HepG2 (cell line): ENCODE data around the gene MRPS21. TPM values are rescaled to one million over a fixed set of nuclear protein-coding genes. Genes with fewer than 3 reads are reported as not detected.

Experiments
- ELF3 ChIP-seq: IDR thresholded peaks from 2 replicates; pipeline ENCODE4 v1.6.1; 2016; ENCODE audit warnings: missing genetic modification reagents, missing compliant biosample characterization
- EP300 ChIP-seq, 3 experiments: sonication (generic) in 1 of 3; formaldehyde crosslinking in 1 of 3; IDR thresholded peaks; 2 replicates each; pipeline versions ENCODE4 v1.5.1 to v1.6.1; 2011 to 2020; ENCODE audit warnings: low read depth in 2 of 3, low read length in 2 of 3, borderline replicate concordance in 1 of 3, improper control_type of control experiment in 1 of 3, mild to moderate bottlenecking in 1 of 3, missing genetic modification reagents in 1 of 3, moderate library complexity in 1 of 3
- FOXJ3 ChIP-seq: sonication (generic); formaldehyde crosslinking; IDR thresholded peaks from 2 replicates; pipeline ENCODE4 v1.4.0; 2020; ENCODE audit warnings: missing genetic modification reagents, mild to moderate bottlenecking, borderline replicate concordance
- HES4 ChIP-seq: sonication (generic); formaldehyde crosslinking; IDR thresholded peaks from 2 replicates; pipeline ENCODE4 v1.9.0; 2021; ENCODE audit warnings: mild to moderate bottlenecking, missing genetic modification reagents, borderline replicate concordance
- HNF4G ChIP-seq, 2 experiments: sonication (generic) in 1 of 2; formaldehyde crosslinking in 1 of 2; IDR thresholded peaks; 2 replicates each; pipeline versions ENCODE4 v1.4.0 to v1.6.1; 2011 to 2020; ENCODE audit warnings: borderline replicate concordance in 2 of 2, low read depth in 2 of 2, mild to moderate bottlenecking in 2 of 2, low read length in 1 of 2, missing genetic modification reagents in 1 of 2, moderate library complexity in 1 of 2
- LCORL ChIP-seq, 2 experiments: fragments of 450-650 bp in 1 of 2; sonication (generic) in 1 of 2; formaldehyde crosslinking in 1 of 2; IDR thresholded peaks; 2 replicates each; pipeline versions ENCODE4 v1.5.0 to v1.6.1; 2017 to 2020; ENCODE audit warnings: antibody characterized with exemption in 1 of 2, missing genetic modification reagents in 1 of 2
- MXI1 ChIP-seq: IDR thresholded peaks from 3 replicates; pipeline ENCODE4 v1.6.1; 2012; ENCODE audit warnings: low read depth, low read length, inconsistent platforms, borderline replicate concordance
- PHF5A ChIP-seq: IDR thresholded peaks from one replicate; pipeline ENCODE4 v1.6.1; 2018; ENCODE audit warnings: low read depth, missing genetic modification reagents; ENCODE audit not compliant: unreplicated experiment
- SNAPC2 ChIP-seq: sonication (generic); formaldehyde crosslinking; IDR thresholded peaks from 2 replicates; pipeline ENCODE4 v1.8.1; 2022; ENCODE audit warnings: mild to moderate bottlenecking, missing genetic modification reagents
- ZNF234 ChIP-seq: sonication (generic); formaldehyde crosslinking; conservative IDR thresholded peaks from 2 replicates; pipeline ENCODE4 v1.5.1; 2020; ENCODE audit warnings: mild to moderate bottlenecking, missing genetic modification reagents
- ZNF605 ChIP-seq: sonication (generic); formaldehyde crosslinking; IDR thresholded peaks from 2 replicates; pipeline ENCODE4 v1.8.0; 2022; ENCODE audit warnings: mild to moderate bottlenecking, missing genetic modification reagents
- ZNF607 ChIP-seq: sonication (generic); formaldehyde crosslinking; IDR thresholded peaks from 2 replicates; pipeline ENCODE4 v1.5.1; 2020; ENCODE audit warnings: missing genetic modification reagents, mild to moderate bottlenecking, borderline replicate concordance
- ZNF788 ChIP-seq: sonication (generic); formaldehyde crosslinking; IDR thresholded peaks from 2 replicates; pipeline ENCODE4 v1.5.0; 2020; ENCODE audit warnings: mild to moderate bottlenecking, missing genetic modification reagents, borderline replicate concordance
- polyA plus RNA-seq, 8 experiments: library from polyadenylated mRNA; depleted of rRNA in 3 of 8; stranded (reverse) in 7 of 8; unstranded in 1 of 8; fragments of >200 nt; fragmentation: Illumina TruSeq in 4 of 8; extraction: Trizol in 4 of 8; gene quantifications; 2 replicates each; pipeline versions ENCODE4 v1.2.1 to v1.2.3, GENCODE V29; 2011 to 2016; ENCODE audit warnings: low read depth in 4 of 8, missing spikeins in 1 of 8, mixed read lengths in 1 of 8; ENCODE audit not compliant: insufficient read depth in 1 of 8
- total RNA-seq, 5 experiments: library from RNA; depleted of rRNA; stranded (reverse); fragments of >200 nt; fragmentation: Illumina TruSeq; extraction: Trizol; gene quantifications; 2 replicates each; pipeline ENCODE4 v1.2.3, GENCODE V29; 2016; ENCODE audit warnings: low read depth in 1 of 5
- TF ChIP-seq, protein P1 (sequence below): sonication (generic); formaldehyde crosslinking; conservative IDR thresholded peaks from 2 replicates; pipeline ENCODE4 v1.8.0; 2022; ENCODE audit warnings: mild to moderate bottlenecking, moderate library complexity, missing genetic modification reagents
- TF ChIP-seq, protein P2 (sequence below): sonication (generic); formaldehyde crosslinking; conservative IDR thresholded peaks from 2 replicates; pipeline ENCODE4 v1.4.0; 2020; ENCODE audit warnings: missing genetic modification reagents
- TF ChIP-seq, protein P3 (sequence below): sonication (generic); formaldehyde crosslinking; IDR thresholded peaks from 2 replicates; pipeline ENCODE4 v1.5.0; 2020; ENCODE audit warnings: mild to moderate bottlenecking, missing genetic modification reagents
- TF ChIP-seq, protein P4 (sequence below): sonication (generic); formaldehyde crosslinking; IDR thresholded peaks from 2 replicates; pipeline ENCODE4 v1.4.0; 2020; ENCODE audit warnings: missing genetic modification reagents
- TF ChIP-seq, protein P5 (sequence below): sonication (generic); formaldehyde crosslinking; IDR thresholded peaks from 2 replicates; pipeline ENCODE4 v1.4.0; 2020; ENCODE audit warnings: missing genetic modification reagents, borderline replicate concordance

Gene MRPS21
- total and polyA plus RNA-seq, 2 of the 13 experiments (the other 11 are each of a cell fraction or from before 2014, with no cell fraction given), result 59.4 to 64.2 TPM

DNA sequence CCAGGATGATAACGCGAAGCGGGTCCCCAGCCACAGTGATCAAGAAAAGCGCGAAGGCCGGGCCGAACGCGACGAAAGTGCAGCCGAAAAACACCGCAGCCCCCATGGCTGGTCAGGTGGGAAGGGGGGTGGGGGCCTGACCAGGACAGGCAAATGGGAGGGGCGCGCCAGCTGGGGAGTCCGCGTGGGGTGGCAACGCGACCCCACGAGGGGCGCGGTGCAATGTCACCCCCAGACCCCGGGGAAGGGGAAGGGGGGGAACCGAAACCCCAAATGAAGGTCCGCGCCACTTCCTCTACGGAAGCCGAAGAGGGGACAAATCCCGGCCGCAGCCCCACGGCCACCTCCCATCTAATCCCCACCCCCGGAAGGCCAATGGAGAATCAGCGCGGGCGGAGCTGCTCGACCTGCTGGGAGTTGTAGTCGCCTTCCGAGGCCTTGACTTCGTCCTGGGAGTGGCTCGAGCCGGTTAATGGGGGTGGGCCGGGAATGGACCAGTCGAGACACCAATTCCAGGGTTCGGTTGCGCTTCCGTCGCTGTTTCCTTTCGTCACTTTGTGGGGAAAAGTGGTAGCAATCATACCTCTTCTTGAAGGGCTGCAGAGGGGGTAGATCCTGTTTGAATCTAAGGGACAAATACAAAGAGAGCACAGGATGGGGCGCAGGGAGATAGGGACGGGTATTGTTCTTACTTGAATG is 24.8 kb upstream of the MRPS21 start, which contains the start of gene APH1A (continued):
- TF ChIP-seq, protein P1, sequence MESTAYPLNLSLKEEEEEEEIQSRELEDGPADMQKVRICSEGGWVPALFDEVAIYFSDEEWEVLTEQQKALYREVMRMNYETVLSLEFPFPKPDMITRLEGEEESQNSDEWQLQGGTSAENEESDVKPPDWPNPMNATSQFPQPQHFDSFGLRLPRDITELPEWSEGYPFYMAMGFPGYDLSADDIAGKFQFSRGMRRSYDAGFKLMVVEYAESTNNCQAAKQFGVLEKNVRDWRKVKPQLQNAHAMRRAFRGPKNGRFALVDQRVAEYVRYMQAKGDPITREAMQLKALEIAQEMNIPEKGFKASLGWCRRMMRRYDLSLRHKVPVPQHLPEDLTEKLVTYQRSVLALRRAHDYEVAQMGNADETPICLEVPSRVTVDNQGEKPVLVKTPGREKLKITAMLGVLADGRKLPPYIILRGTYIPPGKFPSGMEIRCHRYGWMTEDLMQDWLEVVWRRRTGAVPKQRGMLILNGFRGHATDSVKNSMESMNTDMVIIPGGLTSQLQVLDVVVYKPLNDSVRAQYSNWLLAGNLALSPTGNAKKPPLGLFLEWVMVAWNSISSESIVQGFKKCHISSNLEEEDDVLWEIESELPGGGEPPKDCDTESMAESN (CRISPR knock-in tag), result peak; percentile 12; the same call in 1 of the 2 replicates
- peak; percentile 21 for TF ChIP-seq PHF5A (CRISPR knock-in tag)
- TF ChIP-seq MXI1, result peak; percentile 70; the same call in 1 of the 3 replicates
- peak; percentile 64; the same call in 1 of the 2 replicates for TF ChIP-seq ZNF788 (CRISPR knock-in tag)
- no peak for TF ChIP-seq EP300 (IDR thresholded peaks at IDR 0.05; ENCODE audit: low read depth in 2 of 2, low read length in 2 of 2)
- TF ChIP-seq EP300 (CRISPR knock-in tag; IDR thresholded peaks at IDR 0.05; ENCODE audit: borderline replicate concordance), result no peak
- TF ChIP-seq ELF3, result peak; percentile 27; the same call in 1 of the 2 replicates
- TF ChIP-seq ZNF605 (CRISPR knock-in tag), result peak; percentile 61
- peak; percentile 40; the same call in 1 of the 2 replicates for TF ChIP-seq LCORL (IDR thresholded peaks at IDR 0.05)
- peak; percentile 76 for TF ChIP-seq LCORL (CRISPR knock-in tag; IDR thresholded peaks at IDR 0.05)
- TF ChIP-seq ZNF607 (CRISPR knock-in tag), result 0 out of 2 replicates have a peak, but pooled peaks have one; percentile 54
- TF ChIP-seq SNAPC2 (CRISPR knock-in tag), result no peak
- peak; percentile 45; the same call in 1 of the 2 replicates for TF ChIP-seq FOXJ3
- TF ChIP-seq, protein P2, sequence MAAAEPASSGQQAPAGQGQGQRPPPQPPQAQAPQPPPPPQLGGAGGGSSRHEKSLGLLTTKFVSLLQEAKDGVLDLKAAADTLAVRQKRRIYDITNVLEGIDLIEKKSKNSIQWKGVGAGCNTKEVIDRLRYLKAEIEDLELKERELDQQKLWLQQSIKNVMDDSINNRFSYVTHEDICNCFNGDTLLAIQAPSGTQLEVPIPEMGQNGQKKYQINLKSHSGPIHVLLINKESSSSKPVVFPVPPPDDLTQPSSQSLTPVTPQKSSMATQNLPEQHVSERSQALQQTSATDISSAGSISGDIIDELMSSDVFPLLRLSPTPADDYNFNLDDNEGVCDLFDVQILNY (CRISPR knock-in tag), result no peak
- no peak for TF ChIP-seq HES4 (CRISPR knock-in tag)
- no peak for TF ChIP-seq ZNF234
- TF ChIP-seq, protein P3, sequence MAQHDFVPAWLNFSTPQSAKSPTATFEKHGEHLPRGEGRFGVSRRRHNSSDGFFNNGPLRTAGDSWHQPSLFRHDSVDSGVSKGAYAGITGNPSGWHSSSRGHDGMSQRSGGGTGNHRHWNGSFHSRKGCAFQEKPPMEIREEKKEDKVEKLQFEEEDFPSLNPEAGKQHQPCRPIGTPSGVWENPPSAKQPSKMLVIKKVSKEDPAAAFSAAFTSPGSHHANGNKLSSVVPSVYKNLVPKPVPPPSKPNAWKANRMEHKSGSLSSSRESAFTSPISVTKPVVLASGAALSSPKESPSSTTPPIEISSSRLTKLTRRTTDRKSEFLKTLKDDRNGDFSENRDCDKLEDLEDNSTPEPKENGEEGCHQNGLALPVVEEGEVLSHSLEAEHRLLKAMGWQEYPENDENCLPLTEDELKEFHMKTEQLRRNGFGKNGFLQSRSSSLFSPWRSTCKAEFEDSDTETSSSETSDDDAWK (CRISPR knock-in tag), result no peak
- TF ChIP-seq, protein P4, sequence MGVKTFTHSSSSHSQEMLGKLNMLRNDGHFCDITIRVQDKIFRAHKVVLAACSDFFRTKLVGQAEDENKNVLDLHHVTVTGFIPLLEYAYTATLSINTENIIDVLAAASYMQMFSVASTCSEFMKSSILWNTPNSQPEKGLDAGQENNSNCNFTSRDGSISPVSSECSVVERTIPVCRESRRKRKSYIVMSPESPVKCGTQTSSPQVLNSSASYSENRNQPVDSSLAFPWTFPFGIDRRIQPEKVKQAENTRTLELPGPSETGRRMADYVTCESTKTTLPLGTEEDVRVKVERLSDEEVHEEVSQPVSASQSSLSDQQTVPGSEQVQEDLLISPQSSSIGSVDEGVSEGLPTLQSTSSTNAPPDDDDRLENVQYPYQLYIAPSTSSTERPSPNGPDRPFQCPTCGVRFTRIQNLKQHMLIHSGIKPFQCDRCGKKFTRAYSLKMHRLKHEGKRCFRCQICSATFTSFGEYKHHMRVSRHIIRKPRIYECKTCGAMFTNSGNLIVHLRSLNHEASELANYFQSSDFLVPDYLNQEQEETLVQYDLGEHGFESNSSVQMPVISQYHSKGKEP (CRISPR knock-in tag), result no peak
- TF ChIP-seq HNF4G (IDR thresholded peaks at IDR 0.05; ENCODE audit: borderline replicate concordance, low read depth, low read length), result peak; percentile 51; the same call in 1 of the 2 replicates
- no peak for TF ChIP-seq HNF4G (CRISPR knock-in tag; IDR thresholded peaks at IDR 0.05; ENCODE audit: borderline replicate concordance, low read depth)
- TF ChIP-seq, protein P5, sequence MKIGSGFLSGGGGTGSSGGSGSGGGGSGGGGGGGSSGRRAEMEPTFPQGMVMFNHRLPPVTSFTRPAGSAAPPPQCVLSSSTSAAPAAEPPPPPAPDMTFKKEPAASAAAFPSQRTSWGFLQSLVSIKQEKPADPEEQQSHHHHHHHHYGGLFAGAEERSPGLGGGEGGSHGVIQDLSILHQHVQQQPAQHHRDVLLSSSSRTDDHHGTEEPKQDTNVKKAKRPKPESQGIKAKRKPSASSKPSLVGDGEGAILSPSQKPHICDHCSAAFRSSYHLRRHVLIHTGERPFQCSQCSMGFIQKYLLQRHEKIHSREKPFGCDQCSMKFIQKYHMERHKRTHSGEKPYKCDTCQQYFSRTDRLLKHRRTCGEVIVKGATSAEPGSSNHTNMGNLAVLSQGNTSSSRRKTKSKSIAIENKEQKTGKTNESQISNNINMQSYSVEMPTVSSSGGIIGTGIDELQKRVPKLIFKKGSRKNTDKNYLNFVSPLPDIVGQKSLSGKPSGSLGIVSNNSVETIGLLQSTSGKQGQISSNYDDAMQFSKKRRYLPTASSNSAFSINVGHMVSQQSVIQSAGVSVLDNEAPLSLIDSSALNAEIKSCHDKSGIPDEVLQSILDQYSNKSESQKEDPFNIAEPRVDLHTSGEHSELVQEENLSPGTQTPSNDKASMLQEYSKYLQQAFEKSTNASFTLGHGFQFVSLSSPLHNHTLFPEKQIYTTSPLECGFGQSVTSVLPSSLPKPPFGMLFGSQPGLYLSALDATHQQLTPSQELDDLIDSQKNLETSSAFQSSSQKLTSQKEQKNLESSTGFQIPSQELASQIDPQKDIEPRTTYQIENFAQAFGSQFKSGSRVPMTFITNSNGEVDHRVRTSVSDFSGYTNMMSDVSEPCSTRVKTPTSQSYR (CRISPR knock-in tag), result no peak
